Gastroesophageal sphincter (tissue), 3 donors: ENCODE data around the gene DCUN1D5.

Experiments used
- POLR2A ChIP-seq, 2 donors: fragments of 450-650 bp; IDR thresholded peaks; one replicate each; pipeline ENCODE4 v1.6.1; 2017; ENCODE audit warnings: antibody characterized with exemption in 2 of 2, mild to moderate bottlenecking in 2 of 2, moderate library complexity in 1 of 2
- POLR2AphosphoS5 ChIP-seq: sonication (generic); formaldehyde crosslinking; IDR thresholded peaks from one replicate; pipeline ENCODE4 v1.6.1; 2017; ENCODE audit warnings: antibody characterized with exemption
- TF ChIP-seq, protein P1 (sequence below), 4 experiments: fragments of 200-600 bp in 2 of 4; fragments of 450-650 bp in 2 of 4; sonication (generic) in 1 of 4; IDR thresholded peaks; one replicate each; pipeline ENCODE4 v1.5.1; 2017 to 2019; ENCODE audit warnings: antibody characterized with exemption in 4 of 4, mild to moderate bottlenecking in 2 of 4, moderate library complexity in 2 of 4

DNA sequence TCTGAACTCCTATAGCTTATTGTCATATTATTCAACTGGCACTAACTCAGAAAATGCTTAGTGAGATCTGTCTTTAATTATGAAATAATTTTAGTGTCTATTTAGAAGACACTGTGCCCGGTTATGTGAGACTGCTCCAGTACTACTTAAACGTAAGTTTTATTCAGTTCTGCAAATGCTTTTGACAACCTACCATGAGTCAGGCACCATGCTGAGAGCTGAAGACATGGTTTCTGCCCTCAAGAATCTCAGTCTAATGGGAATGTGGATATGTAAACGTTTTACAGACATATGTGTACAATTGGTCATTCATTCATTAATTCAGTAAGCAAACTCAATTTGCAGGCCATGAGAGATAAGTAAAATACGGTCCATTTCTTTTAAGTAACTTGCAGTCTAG lies 40.0 kb downstream of the DCUN1D5 start:
- TF ChIP-seq, protein P1, sequence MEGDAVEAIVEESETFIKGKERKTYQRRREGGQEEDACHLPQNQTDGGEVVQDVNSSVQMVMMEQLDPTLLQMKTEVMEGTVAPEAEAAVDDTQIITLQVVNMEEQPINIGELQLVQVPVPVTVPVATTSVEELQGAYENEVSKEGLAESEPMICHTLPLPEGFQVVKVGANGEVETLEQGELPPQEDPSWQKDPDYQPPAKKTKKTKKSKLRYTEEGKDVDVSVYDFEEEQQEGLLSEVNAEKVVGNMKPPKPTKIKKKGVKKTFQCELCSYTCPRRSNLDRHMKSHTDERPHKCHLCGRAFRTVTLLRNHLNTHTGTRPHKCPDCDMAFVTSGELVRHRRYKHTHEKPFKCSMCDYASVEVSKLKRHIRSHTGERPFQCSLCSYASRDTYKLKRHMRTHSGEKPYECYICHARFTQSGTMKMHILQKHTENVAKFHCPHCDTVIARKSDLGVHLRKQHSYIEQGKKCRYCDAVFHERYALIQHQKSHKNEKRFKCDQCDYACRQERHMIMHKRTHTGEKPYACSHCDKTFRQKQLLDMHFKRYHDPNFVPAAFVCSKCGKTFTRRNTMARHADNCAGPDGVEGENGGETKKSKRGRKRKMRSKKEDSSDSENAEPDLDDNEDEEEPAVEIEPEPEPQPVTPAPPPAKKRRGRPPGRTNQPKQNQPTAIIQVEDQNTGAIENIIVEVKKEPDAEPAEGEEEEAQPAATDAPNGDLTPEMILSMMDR (IDR thresholded peaks at IDR 0.05), result no peak
- TF ChIP-seq POLR2A (IDR thresholded peaks at IDR 0.05), result no peak
- no peak for TF ChIP-seq POLR2AphosphoS5
